Neutrophil (primary cell): ENCODE measurements around the gene NPR2.

Experiments used
- H3K27ac ChIP-seq: fragments of 200-600 bp; sonication (generic); 2 replicates; pipeline ENCODE4 v1.5.1; 2016; ENCODE audit warnings: mild to moderate bottlenecking, moderate library complexity
- H3K27me3 ChIP-seq: fragments of 200-600 bp; sonication (generic); 2 replicates; pipeline ENCODE4 v1.6.0; 2016; ENCODE audit warnings: mild to moderate bottlenecking
- H3K36me3 ChIP-seq: fragments of 200-600 bp; sonication (generic); 2 replicates; pipeline ENCODE4 v1.5.1; 2017
- H3K4me1 ChIP-seq, 2 experiments: fragments of 200-600 bp in 1 of 2; sonication (generic) in 1 of 2; 1 replicate in 1 of 2; 2 replicates in 1 of 2; pipeline versions ENCODE4 v1.5.1 to v1.6.1; 2013 to 2016; ENCODE audit warnings: low read depth in 1 of 2, low read length in 1 of 2, mild to moderate bottlenecking in 1 of 2, moderate library complexity in 1 of 2; ENCODE audit not compliant: control insufficient read depth in 1 of 2, insufficient read depth in 1 of 2
- H3K4me3 ChIP-seq, 2 experiments: fragments of 200-600 bp in 1 of 2; sonication (generic) in 1 of 2; 1 replicate in 1 of 2; 2 replicates in 1 of 2; pipeline ENCODE4 v1.5.1; 2013 to 2016; ENCODE audit warnings: low read depth in 1 of 2, low read length in 1 of 2, mild to moderate bottlenecking in 1 of 2, moderate library complexity in 1 of 2
- H3K9me3 ChIP-seq: fragments of 200-600 bp; sonication (generic); 2 replicates; pipeline ENCODE4 v1.5.1; 2016
- CTCF ChIP-seq: fragments of 200-600 bp; sonication (generic); IDR thresholded peaks from 2 replicates; pipeline ENCODE4 v1.5.1; 2016; ENCODE audit warnings: antibody characterized with exemption

Gene NPR2

GRCh38 chr9:35753466-35753865 is 37.9 kb upstream of the NPR2 start:
- Histone ChIP-seq H3K4me1 (peaks cover 28 to 30% of the 10 kb centered on the region in 2 experiments), H3K4me3 (no peak overlapping the region), H3K36me3 (peaks cover 52% of the 10 kb centered on the region), H3K27ac (no peak overlapping the region), H3K9me3 (no peaks in the 10 kb centered on the region), H3K27me3 (no peaks in the 10 kb centered on the region)
- no peak for TF ChIP-seq CTCF

GRCh38 chr9:35754264-35754663 is 37.1 kb upstream of the NPR2 start, which contains the start of gene MSMP:
Gene MSMP, minus strand, starts transcription at chr9:35754276. Its CDS starts 147 bp downstream, at chr9:35754129.
- H3K27me3 ChIP-seq, result no peaks in the 10 kb centered on the region
- no peaks in the 10 kb centered on the region for H3K9me3 ChIP-seq
- H3K4me3 ChIP-seq, result no peak within 1 kb of the TSS
- TF ChIP-seq CTCF, result no peak
- peaks cover 26 to 33% of the 10 kb centered on the region in 2 experiments for H3K4me1 ChIP-seq
- no peak within 1 kb of the TSS for H3K27ac ChIP-seq
- H3K36me3 ChIP-seq, result peaks cover 52% of the 10 kb centered on the region

- Histone ChIP-seq H3K27me3 (no peaks in the 10 kb centered on the region), H3K27ac (no peak overlapping the region)
- no peak for TF ChIP-seq CTCF
Measured at GRCh38 chr9:35755071-35755470, 36.3 kb upstream of the NPR2 start.

GRCh38 chr9:35756275-35757225 is 34.8 kb upstream of the NPR2 start:
- Histone ChIP-seq H3K4me3 (peak overlapping the region; percentile 65 to 76), H3K9me3 (no peaks in the 10 kb centered on the region), H3K27me3 (no peaks in the 10 kb centered on the region), H3K36me3 (peaks cover 38% of the 10 kb centered on the region), H3K27ac (peak overlapping the region; percentile 62), H3K4me1 (peaks cover 15 to 21% of the 10 kb centered on the region in 2 experiments)
- TF ChIP-seq CTCF, result peak; percentile 47

More at GRCh38 chr9:35755071-35755470, 36.3 kb upstream of the NPR2 start:
- no peaks in the 10 kb centered on the region for H3K9me3 ChIP-seq
- H3K36me3 ChIP-seq, result peaks cover 52% of the 10 kb centered on the region
- H3K4me1 ChIP-seq, result peaks cover 19 to 25% of the 10 kb centered on the region in 2 experiments
- no peak overlapping the region for H3K4me3 ChIP-seq

DNA sequence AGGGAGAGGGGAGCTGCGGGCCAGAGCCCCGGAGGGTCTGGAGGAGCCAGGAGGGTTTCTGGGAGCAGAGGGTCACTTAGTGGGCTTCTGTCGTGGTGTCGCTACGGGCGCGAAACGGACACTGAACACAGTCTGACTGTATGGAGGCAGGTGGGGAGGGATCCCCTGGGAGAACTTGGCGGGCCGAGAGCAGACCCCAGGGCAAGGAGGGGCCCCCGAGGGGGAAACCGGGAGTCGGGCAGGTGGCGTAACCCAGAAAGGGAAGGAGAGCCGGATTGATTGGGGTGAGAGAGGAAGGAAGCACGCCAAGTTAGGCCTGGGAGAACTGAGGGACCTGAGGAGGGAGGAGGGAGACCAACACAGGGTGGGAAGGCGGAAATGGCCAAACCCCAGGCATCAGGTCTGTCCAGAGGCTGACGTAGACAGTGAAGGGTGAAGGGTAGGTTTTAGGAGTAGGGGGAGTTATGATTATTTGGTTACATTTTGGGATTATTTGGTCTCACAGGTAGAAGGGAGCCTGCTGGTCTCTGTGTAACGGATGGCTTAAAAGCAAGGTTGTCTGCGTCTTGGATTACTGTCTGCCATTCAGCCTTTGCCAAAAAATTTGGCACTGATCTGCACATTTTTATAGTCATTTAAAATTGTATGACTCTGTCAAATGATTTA is 34.0 kb upstream of the NPR2 start:
- TF ChIP-seq CTCF, result no peak
- Histone ChIP-seq H3K4me3 (peak overlapping the region; percentile 65 to 76), H3K27ac (peak overlapping the region; percentile 62), H3K27me3 (no peaks in the 10 kb centered on the region), H3K4me1 (peaks cover 15 to 21% of the 10 kb centered on the region in 2 experiments), H3K36me3 (peaks cover 30% of the 10 kb centered on the region), H3K9me3 (no peaks in the 10 kb centered on the region)
